OCI-LY7 (cell line): ENCODE data around the gene ABCC4. TPM values are rescaled to one million over a fixed set of nuclear protein-coding genes. Genes with fewer than 3 reads are reported as not detected.

Experiments used
- BruUV-seq: library from RNA; stranded (reverse); fragments of 400-500 nt; replicated peaks from 2 replicates; lab custom pipeline; 2021; lab: Mats Ljungman, UMichigan
- CTCF ChIA-PET: fragments of 300-600 bp; sonication (Branson Sonifier 250); formaldehyde crosslinking; loops from one replicate; lab custom pipeline; 2022; ENCODE audit warnings: antibody characterized with exemption; ENCODE audit not compliant: unreplicated experiment; lab: Charles Lee
- POLR2A ChIA-PET: fragments of 300-600 bp; sonication (Branson Sonifier 250); formaldehyde crosslinking; loops from one replicate; lab custom pipeline; 2022; ENCODE audit warnings: antibody characterized with exemption; lab: Charles Lee
- DNase-seq: peaks from one replicate; pipeline ENCODE4 v3.0.0-alpha.2; 2015; ENCODE audit warnings: low spot score
- H2AFZ ChIP-seq: fragments of 200-600 bp; sonication (generic), shearing (Covaris generic); 2 replicates; pipeline ENCODE4 v1.6.1; 2014; ENCODE audit warnings: mild to moderate bottlenecking, antibody characterized with exemption, low read length, moderate library complexity
- H3K27ac ChIP-seq: fragments of 200-600 bp; sonication (generic); 2 replicates; pipeline ENCODE4 v1.5.1; 2014; ENCODE audit warnings: mixed run types, low read depth, mild to moderate bottlenecking, moderate library complexity, low read length, inconsistent platforms; ENCODE audit not compliant: poor library complexity, severe bottlenecking
- H3K36me3 ChIP-seq: fragments of 200-600 bp; sonication (generic); 2 replicates; pipeline ENCODE4 v1.6.1; 2014; ENCODE audit warnings: mild to moderate bottlenecking, antibody characterized with exemption, low read length, moderate library complexity, mixed read lengths; ENCODE audit not compliant: insufficient read depth
- H3K4me1 ChIP-seq: fragments of 200-600 bp; sonication (generic); 2 replicates; pipeline ENCODE4 v1.5.1; 2014; ENCODE audit warnings: mild to moderate bottlenecking, low read length; ENCODE audit not compliant: insufficient read depth, poor library complexity, severe bottlenecking
- H3K4me2 ChIP-seq: fragments of 200-600 bp; sonication (generic); 2 replicates; pipeline ENCODE4 v1.6.1; 2014; ENCODE audit warnings: mild to moderate bottlenecking, low read length
- H3K4me3 ChIP-seq: fragments of 200-600 bp; sonication (generic); 2 replicates; pipeline ENCODE4 v1.5.1; 2014; ENCODE audit warnings: mild to moderate bottlenecking, low read depth, low read length; ENCODE audit not compliant: poor library complexity, severe bottlenecking
- H3K79me2 ChIP-seq: fragments of 200-600 bp; sonication (generic); 2 replicates; pipeline ENCODE4 v1.6.1; 2016; ENCODE audit warnings: low read depth, mild to moderate bottlenecking, low read length, moderate library complexity, mixed read lengths; ENCODE audit not compliant: insufficient read depth
- H3K9me2 ChIP-seq: fragments of 200-600 bp; sonication (generic); 2 replicates; pipeline ENCODE4 v1.6.1; 2016; ENCODE audit warnings: mild to moderate bottlenecking, low read length, mixed read lengths; ENCODE audit not compliant: insufficient read depth
- H3K9me3 ChIP-seq: fragments of 200-600 bp; sonication (generic); 2 replicates; pipeline ENCODE4 v1.6.1; 2014; ENCODE audit warnings: mild to moderate bottlenecking, mixed run types, low read length, mixed read lengths
- H4K20me1 ChIP-seq: fragments of 200-600 bp; sonication (generic); 2 replicates; pipeline ENCODE4 v1.6.1; 2014; ENCODE audit warnings: mild to moderate bottlenecking, antibody characterized with exemption, low read length, moderate library complexity, mixed read lengths; ENCODE audit not compliant: insufficient read depth
- EZH2phosphoT487 ChIP-seq: fragments of 200-600 bp; sonication (generic); IDR thresholded peaks from 2 replicates; pipeline ENCODE4 v1.6.1; 2018; ENCODE audit warnings: low read depth, borderline replicate concordance, mild to moderate bottlenecking, mixed run types, antibody characterized with exemption, low read length, moderate library complexity, mixed read lengths
- intact Hi-C: fragments of 100-400 bp; cut with micrococcal nuclease; formaldehyde crosslinking; loops from one replicate; pipeline ENCODE4 v1.10.0; 2022; ENCODE audit not compliant: unreplicated experiment
- total RNA-seq, 2 experiments: library from RNA; depleted of rRNA in 1 of 2; stranded (reverse); fragments of >200 nt in 1 of 2; shearing (Covaris generic) in 1 of 2; gene quantifications; 2 replicates each; pipeline ENCODE4 v1.2.3, GENCODE V29; 2014 to 2022
- TF ChIP-seq, protein P1 (sequence below): fragments of 200-600 bp; sonication (generic); conservative IDR thresholded peaks from 2 replicates; pipeline ENCODE4 v1.5.1; 2014; ENCODE audit warnings: mild to moderate bottlenecking, antibody characterized with exemption, low read length, moderate library complexity, mixed read lengths

The ABCC4 gene
- total RNA-seq, 2 experiments from 2014 or later = 7.3 to 7.8 TPM

DNA sequence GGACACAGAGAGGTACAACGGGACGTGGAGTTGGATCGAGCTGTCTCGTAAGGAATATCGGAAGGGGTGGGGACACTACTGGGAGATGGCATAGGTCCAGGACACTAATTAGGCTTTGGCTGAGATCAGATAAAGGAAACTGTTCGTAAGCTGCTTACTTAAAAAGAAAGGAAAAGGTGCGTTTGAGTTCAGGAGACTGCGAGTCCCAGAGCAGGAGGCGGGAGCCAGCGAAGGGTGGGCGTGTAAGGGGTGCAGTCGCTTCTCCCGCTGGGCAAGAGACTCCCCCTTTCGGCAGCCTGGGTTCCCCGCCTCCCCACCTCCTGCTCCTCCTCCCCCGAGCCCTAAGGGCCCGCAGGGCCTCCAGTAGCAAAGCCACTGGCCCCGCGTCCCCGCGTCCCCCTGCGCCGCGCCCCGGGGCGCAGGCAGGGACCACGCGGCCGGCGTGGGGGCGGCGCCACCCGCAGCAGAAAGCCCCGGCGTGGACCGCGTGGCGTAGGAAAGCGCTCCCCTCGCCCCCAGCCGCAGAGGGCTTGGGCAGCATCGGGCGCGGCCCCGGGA lies 547 bp downstream of the ABCC4 start:
- Histone ChIP-seq H3K4me2 (peak overlapping the region; percentile 95), H3K4me3 (peak overlapping the region; percentile 89), H3K27ac (no peak overlapping the region), H3K9me2 (no peaks in the 10 kb centered on the region), H3K36me3 (no peaks in the 10 kb centered on the region; the same call in 1 of the 2 replicates), H3K9me3 (no peaks in the 10 kb centered on the region), H4K20me1 (no peaks in the 10 kb centered on the region), H3K4me1 (peaks cover 27% of the 10 kb centered on the region), H2AFZ (peak overlapping the region; percentile 36; the same call in 1 of the 2 replicates), H3K79me2 (peaks cover 6% of the 10 kb centered on the region; the same call in 1 of the 2 replicates)
- ChIA-PET CTCF (no interaction called here), POLR2A (interaction anchor here (0.6 to 0.7 kb wide), 3 partner anchors 10 to 576 kb away, joined by 3 to 6 read pairs (median 5); no protein-coding TSS in a partner anchor)
- TF ChIP-seq EZH2phosphoT487 = no peak
- TF ChIP-seq, protein P1, sequence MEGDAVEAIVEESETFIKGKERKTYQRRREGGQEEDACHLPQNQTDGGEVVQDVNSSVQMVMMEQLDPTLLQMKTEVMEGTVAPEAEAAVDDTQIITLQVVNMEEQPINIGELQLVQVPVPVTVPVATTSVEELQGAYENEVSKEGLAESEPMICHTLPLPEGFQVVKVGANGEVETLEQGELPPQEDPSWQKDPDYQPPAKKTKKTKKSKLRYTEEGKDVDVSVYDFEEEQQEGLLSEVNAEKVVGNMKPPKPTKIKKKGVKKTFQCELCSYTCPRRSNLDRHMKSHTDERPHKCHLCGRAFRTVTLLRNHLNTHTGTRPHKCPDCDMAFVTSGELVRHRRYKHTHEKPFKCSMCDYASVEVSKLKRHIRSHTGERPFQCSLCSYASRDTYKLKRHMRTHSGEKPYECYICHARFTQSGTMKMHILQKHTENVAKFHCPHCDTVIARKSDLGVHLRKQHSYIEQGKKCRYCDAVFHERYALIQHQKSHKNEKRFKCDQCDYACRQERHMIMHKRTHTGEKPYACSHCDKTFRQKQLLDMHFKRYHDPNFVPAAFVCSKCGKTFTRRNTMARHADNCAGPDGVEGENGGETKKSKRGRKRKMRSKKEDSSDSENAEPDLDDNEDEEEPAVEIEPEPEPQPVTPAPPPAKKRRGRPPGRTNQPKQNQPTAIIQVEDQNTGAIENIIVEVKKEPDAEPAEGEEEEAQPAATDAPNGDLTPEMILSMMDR = 0 out of 2 replicates have a peak, but pooled peaks have one; percentile 35
- peak; percentile 54 for DNase-seq
- intact Hi-C loops = loop anchor here (2.0 to 5.0 kb wide), 4 partner anchors 82 to 110 kb away; no protein-coding TSS in a partner anchor
- no TSS peak for BruUV-seq

DNA sequence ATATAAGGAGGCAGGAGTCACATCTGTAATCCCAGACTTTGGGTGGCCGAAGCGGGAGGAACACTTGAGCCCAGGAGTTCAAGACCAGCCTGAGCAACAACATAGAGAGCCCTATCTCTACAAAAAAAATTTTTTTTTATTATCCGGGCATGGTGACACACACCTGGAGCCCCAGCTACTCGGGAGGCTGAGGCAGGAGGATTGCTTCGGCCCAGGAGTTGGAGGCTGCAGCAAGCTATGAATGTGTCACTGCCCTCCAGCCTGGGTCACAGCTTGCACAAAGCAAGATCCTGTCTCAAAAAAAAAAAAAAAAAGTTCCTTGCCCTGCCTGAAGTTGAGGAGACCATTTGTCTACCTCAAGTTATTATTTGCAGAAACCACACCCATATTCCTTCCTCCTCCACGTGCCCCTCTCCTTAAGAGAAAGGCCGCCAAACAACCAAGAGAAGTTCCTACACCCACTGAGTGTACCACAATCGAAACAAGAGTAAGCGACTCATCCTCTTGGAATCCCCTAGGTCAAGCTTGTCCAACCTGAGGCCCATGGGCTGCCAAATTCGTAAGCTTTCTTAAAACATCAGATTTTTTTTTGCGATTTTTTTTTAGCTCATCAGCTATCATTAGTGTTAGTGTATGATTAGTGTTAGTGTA lies 2.2 kb downstream of the ABCC4 start:
- H3K4me2 ChIP-seq = no peak overlapping the region
- H3K27ac ChIP-seq = no peak overlapping the region
- CTCF ChIA-PET = interaction anchor here (1.0 kb wide), 1 partner anchor 11 kb away, joined by 3 read pairs; no protein-coding TSS in a partner anchor
- H3K9me3 ChIP-seq = no peaks in the 10 kb centered on the region
- TF ChIP-seq, protein P1 = no peak
- TF ChIP-seq EZH2phosphoT487 = no peak
- no peak overlapping the region for H3K4me3 ChIP-seq
- H3K4me1 ChIP-seq = peaks cover 20% of the 10 kb centered on the region
- H2AFZ ChIP-seq = no peak overlapping the region
- intact Hi-C loops = no loop called here
- no peak for DNase-seq
- H3K79me2 ChIP-seq = peaks cover 6% of the 10 kb centered on the region; the same call in 1 of the 2 replicates
- H4K20me1 ChIP-seq = no peaks in the 10 kb centered on the region
- no peaks in the 10 kb centered on the region for H3K9me2 ChIP-seq
- POLR2A ChIA-PET = interaction anchor here (0.6 to 1.0 kb wide), 3 partner anchors 8 to 69 kb away, joined by 3 to 6 read pairs (median 4); no protein-coding TSS in a partner anchor
- no peaks in the 10 kb centered on the region; the same call in 1 of the 2 replicates for H3K36me3 ChIP-seq
- BruUV-seq = no TSS peak
